ENCODE results near the gene ATP5MC3.
A peak's percentile ranks its signal among the peaks of the same experiment; 100 is the strongest.

Gene ATP5MC3

DNA sequence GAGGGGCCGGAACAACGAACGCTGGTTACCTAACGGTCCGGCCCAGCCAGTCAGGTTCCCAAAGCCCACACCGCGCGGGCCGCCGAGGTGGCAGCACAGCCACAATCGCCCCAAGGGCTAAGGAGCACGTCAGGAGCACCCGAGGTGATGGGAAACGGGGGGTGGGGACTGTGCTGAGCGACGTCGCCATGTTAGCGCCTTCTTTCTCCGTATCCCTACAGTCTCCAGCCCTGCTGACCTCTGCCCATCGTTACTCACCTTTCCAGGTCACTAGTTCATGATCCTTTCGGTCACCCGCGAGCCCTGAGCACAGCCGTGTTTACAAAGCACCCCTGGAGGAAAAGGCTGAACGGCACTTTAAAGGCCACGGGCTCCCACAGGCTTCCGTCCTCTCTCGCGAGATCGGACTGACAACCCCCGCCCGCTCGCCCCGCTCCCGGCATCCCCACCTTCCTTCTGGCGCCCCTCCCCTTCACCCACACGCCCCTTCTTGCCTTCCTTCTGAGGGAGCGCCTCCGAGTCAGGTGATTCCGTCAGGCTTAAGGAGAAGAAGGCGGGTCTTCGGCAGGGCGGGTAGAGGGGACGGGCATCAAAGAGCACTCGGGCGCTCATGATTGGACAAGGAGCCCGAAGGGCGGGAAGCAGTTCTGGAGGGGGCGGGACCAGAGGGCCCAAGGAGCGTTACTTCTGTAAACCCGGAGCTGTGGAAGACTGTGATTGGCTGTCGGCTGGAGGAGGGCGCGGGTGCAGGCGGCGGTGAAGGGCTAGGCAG is 13.5 kb downstream of the ATP5MC3 start, which contains the start of gene ATF2:
Gene ATF2 (minus strand): TSS at position 412 of the 772 bp plus-strand sequence. CDS start 31,760 bp downstream, outside the sequence.
- peak; percentile 33 for DNase-seq

DNA sequence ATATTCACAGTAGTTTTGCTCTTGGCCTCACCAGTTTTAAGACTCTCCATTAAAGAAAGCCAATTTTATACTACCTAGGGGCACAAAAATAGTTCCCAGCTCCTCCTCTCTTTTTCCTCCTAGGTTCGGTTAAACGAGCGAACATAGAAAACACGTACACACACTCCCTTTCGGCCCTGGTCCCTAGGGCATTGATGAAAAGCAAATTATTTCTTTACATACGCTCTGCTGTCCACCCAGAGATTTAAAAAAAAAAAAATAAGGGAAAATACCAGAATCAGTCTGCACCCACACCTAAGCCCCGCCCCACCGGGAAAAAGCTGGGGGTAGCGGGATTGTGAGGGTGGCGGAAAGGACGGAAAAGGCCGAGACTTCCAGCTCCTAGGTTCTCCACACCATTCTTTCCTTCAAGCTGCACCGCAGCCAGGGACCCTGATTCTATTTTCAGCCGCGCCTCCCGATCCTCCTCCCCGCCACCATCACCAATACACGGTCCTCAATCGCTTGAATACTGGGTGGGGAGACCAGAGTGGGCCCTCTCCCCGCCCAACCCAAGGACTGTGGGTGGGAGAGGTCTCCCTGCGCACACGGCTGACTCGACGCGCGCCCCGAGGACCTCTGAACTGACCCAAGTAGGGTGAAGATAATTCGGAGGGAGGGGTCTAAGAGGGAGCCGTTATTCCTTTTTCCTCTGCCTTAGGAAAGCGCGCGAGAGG is 14.3 kb downstream of the ATP5MC3 start:
- DNase-seq = no peak

GRCh38 chr2:175166216-175166824 is 15.2 kb downstream of the ATP5MC3 start:
- no peak for DNase-seq

- DNase-seq = no peak
These were observed 17.3 kb downstream of the ATP5MC3 start for GRCh38 chr2:175164235-175164634.

- no peak for DNase-seq
These were observed 22.6 kb downstream of the ATP5MC3 start for GRCh38 chr2:175158894-175159293.

GRCh38 chr2:175156534-175156933 is 25.0 kb downstream of the ATP5MC3 start:
- no peak for DNase-seq

- no peak for DNase-seq
These were observed 26.8 kb downstream of the ATP5MC3 start for GRCh38 chr2:175154661-175155082.

DNA sequence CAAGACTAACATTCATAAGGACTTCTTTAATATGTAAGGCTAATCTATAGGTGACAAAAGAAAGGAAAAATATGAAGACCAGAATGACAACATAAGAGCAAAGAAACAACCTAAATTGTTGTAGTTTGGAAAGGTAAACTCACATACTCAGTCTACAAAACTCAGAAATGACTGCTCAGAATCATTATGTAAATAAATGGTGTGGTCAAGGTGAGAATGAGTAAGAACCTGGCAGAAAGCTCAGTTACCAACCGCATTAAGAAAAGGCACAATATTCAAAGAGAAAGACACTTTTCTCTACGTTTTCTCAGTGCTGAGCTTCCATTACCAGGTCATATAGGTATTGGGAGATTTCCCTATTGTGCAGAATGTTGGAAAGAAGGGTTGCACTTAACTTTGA is 29.3 kb downstream of the ATP5MC3 start:
- DNase-seq = no peak

DNA sequence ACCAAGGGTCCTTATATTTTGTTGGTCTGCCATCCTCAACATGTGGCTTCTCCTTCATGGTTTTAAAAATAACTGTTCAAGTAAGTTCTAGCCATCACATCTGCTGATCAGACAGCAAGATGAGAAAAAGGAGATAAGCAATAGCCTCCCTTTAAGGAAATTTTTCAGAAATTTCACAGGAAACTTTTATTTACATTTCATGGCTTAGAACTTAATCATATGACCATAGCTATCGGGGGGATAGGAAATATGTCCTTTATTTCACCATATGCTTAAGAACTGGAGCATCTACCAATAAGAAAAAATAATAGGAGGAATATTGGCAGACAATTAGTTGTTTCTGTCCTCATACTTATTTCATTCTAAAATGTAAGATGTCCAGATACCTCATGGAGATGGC is 29.7 kb downstream of the ATP5MC3 start:
- no peak for DNase-seq

DNA sequence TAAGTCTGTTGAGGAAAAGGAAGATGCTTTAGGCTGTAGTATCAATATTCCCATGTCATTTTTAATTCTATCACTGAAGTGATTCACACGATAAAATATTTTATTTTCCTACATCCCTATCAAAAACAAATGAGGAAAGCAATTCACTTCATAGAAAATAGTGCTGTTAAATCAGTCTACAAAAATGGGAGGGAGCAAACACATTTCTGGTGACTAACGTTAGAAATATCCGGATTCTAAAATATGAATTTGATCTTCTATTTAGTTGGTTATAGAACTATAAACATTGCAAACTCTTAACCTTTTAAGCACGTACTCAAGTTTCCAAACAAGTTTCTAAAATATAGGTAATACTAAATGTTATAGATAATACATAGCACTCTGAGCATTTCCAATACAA is 34.3 kb downstream of the ATP5MC3 start:
- DNase-seq = no peak

- no peak for DNase-seq
These were observed 37.8 kb downstream of the ATP5MC3 start for GRCh38 chr2:175143678-175144077.

GRCh38 chr2:175143191-175143590 is 38.3 kb downstream of the ATP5MC3 start:
- DNase-seq = no peak

DNA sequence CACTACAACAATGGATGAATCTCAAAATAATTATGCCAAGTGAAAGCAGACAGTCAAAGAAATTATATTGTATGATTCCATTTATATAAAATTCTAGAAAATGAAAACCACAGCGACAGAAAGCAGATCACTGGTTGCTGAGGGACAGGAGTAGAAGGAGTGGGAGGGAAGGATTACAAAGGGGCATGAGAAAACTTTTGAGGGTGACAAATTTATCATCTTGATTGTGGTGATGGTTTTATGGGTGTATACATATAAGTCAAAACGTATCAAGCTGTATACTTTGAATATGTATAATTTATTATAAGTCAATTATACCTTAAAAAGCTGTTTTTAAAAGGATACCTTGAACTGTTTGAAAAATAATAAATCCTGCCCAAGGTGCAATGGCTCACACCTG is 41.2 kb downstream of the ATP5MC3 start:
- DNase-seq = no peak

- DNase-seq = no peak
These were observed 43.7 kb downstream of the ATP5MC3 start for GRCh38 chr2:175137793-175138192.

- DNase-seq = no peak
These were observed 44.9 kb downstream of the ATP5MC3 start for GRCh38 chr2:175136334-175137215.

DNA sequence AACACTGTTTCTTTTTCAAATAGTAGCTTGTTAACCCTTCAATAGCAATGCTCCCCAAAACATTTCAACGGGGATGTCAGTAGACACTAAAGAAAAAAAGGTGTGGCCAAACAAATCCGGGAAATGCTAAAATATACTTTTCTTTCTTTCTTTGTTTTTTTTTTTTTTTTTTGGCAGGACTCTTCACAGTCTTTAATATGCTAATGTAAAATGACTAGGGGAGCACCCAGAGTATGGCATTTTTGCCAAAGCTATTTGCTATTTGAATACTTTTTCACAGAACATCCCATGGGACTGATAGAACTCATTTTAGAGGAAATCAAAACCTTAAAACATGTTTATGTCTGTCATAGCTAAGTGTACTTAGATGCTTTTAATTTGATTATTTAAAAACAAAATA is 45.6 kb downstream of the ATP5MC3 start:
- no peak for DNase-seq

DNA sequence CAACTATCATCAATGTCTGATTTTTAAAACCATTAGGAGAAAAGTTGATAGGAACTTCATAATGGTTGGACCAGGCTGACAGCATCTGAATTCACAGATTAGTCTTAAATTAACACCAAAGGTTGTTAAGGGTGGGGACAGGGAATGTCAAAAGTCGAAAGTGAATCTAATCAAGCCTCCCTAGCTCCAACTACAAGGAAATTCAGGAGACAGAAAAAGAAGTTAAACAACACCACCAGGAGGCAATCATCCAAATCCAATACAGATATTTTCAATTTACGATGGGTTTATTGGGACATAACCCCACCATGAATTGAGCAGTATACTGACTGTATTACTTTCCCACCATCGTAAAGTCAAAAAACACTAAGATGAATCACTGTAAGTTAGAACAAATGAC is 46.3 kb downstream of the ATP5MC3 start:
- no peak for DNase-seq

- DNase-seq = no peak
These were observed 50.3 kb downstream of the ATP5MC3 start for GRCh38 chr2:175131252-175131651.

GRCh38 chr2:175126661-175127060 is 54.8 kb downstream of the ATP5MC3 start:
- DNase-seq = no peak
